ENCODE data around the gene KIAA1217.

DNA sequence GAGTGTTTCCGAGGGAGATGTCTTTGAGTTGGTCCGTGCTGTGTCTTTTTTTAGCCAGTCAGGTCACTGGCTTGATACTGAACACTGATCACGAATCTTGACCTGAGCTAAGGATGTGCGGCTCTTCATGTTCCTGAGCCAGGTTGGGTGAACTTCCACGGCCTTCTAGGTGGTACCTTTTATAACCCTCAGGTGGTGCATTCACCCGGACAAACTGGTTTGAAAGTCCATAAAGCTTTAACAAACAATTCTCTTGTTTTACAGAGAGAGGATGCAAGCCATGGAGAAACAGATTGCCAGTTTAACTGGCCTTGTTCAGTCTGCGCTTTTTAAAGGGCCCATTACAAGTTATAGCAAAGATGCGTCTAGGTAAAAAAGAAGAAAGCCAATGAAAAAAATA lies 285.3 kb downstream of the KIAA1217 start:
- TF ChIP-seq EZH2 (IDR thresholded peaks at IDR 0.05; ENCODE audit: insufficient read depth, poor library complexity, severe bottlenecking) (no peak), EZH2phosphoT487 (IDR thresholded peaks at IDR 0.05; ENCODE audit: insufficient read depth, low read depth) (no peak)

Data from GM23248 (cell line).